ENCODE data around the gene CEP290.

CEP290 gene, protein sequence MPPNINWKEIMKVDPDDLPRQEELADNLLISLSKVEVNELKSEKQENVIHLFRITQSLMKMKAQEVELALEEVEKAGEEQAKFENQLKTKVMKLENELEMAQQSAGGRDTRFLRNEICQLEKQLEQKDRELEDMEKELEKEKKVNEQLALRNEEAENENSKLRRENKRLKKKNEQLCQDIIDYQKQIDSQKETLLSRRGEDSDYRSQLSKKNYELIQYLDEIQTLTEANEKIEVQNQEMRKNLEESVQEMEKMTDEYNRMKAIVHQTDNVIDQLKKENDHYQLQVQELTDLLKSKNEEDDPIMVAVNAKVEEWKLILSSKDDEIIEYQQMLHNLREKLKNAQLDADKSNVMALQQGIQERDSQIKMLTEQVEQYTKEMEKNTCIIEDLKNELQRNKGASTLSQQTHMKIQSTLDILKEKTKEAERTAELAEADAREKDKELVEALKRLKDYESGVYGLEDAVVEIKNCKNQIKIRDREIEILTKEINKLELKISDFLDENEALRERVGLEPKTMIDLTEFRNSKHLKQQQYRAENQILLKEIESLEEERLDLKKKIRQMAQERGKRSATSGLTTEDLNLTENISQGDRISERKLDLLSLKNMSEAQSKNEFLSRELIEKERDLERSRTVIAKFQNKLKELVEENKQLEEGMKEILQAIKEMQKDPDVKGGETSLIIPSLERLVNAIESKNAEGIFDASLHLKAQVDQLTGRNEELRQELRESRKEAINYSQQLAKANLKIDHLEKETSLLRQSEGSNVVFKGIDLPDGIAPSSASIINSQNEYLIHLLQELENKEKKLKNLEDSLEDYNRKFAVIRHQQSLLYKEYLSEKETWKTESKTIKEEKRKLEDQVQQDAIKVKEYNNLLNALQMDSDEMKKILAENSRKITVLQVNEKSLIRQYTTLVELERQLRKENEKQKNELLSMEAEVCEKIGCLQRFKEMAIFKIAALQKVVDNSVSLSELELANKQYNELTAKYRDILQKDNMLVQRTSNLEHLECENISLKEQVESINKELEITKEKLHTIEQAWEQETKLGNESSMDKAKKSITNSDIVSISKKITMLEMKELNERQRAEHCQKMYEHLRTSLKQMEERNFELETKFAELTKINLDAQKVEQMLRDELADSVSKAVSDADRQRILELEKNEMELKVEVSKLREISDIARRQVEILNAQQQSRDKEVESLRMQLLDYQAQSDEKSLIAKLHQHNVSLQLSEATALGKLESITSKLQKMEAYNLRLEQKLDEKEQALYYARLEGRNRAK (N-terminal part only)

DNA sequence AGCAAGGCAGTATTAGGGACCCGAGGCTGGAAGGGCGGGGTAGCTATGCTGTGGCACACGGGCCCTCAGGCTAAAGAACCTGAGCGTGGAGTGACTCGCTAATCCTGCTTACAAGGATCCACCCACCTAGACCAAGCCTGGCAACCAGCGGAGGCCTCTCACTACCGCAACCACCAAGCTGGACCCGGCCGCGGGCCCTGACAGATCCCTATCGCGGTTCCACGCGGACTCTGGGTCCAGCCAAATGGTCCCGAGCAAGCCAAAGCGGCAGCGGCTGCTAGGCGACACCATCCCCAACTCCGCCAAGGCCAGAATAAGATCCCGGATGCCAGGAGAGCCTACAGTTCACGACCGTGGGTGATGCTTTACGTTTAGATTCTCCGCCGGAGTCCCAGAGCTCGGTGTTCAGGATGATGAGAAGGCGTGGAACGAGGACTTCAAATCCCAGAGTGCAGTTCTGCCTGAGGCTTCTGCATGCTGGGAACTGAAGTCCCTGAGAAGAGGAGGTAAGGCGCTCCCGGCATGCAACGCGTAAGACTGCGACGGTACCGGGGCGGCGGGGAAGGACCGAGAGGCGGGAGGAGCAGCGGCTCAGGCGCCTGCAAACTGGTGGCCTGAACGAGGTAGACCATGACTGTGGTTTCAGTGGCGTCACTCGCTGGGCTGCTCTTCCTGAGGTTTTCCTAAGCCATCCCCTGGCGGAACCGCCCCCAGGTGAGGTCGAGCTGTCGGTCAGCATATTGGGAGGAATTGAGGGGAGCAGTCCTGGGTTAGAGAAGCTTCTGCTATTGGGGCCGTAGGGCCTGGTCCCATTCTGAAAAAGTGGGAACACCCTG, at the start of gene CEP290, which contains the start of gene TMTC3:
Gene CEP290 (minus strand): TSS at position 315 of the 836 bp plus-strand sequence. CDS start 781 bp downstream, outside the sequence.
Gene TMTC3 (plus strand): TSS at position 534 of the 836 bp plus-strand sequence. CDS start 6,009 bp downstream, outside the sequence.
- DNase-seq, result peak; percentile 97

DNA sequence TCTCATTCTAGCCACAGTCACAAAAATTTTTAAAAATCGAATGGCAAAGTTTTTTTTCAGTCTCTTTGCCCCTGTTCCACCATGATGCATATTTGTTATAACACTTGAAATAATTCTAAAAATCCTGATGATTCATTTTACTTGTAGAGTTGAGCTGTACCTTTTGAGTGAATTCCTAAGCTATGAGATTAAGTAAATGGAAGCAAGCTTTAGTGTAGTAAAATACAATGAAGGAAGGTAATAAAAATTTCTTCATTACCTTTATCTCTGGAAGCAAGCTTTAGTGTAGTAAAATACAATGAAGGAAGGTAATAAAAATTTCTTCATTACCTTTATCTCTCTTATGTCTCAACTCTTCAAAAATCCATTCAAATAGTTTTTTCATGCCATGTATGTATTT, 46.3 kb upstream of the CEP290 start:
- no peak for DNase-seq

DNA sequence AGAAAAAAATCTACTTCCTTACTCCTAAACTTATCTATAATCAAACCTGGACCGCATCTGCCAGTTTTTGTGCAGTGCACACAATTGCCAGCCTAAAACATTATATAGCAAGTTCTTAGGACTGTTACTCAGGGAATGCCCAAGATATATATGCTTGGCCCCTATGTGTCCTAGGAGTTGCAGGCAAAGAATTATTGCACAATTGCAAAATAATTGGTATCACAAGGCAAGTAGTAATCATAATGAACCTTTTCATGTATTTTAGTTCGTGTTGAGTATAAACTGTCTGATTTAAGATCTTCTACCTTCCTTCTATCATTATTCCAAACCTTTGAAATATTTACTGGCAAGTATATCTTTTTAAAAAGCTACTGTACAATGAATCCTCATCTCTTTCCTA, 45.7 kb upstream of the CEP290 start:
- DNase-seq, result no peak

DNA sequence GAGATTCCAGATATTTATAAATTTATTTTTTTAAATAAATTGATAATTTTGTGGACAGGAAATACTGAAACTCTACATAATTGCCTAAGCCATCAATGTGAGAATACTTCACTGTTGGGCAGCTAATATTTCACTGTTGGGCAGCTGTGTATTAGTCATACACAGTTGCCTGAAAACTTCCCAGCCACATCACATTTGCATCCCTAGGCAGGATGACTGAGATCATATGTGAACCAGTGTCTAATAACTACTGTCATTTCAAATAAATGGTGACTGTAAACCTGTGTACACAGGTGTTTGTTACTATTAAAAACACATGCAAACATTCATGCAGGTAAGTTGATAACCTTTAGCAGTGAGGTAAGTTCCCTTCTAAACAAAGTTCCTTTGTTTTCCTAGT, 44.1 kb upstream of the CEP290 start:
- no peak for DNase-seq

DNA sequence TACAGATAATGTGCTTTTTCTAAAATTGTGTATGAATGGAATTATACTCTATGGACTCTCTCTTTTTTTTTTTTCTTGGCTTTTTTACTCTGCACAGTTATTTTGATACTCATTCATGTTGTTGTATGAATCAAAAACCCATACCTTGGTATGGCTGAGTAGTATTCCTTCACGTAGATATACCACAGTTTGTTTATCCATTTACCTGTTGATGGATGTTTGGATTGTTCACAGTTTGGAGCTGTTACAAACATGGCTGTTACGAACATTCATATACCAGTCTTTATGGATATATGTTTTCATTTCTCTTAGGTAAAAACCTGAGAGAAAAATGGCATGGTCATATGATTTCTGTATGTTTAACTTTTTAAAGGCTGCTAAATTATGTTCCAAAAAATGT, 43.4 kb upstream of the CEP290 start:
- DNase-seq, result no peak

DNA sequence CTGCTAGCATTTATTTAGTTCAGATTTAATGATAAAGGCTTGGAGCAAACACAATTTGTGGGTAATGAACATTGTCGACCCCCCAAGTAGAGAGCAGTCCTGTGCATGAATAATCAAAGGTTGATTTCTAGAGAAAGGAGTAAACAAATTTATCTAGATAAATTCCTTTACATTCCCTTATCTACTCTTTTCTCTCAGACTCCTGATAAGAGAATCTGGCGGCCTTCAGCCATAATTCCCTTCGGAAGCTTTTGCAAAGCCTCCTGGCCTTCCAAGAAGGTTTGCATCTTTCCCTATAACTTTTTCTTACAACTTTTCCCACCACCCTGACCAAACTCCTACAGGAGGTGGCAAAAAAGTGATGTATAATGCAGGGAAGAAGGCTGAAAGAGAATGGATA, 42.3 kb upstream of the CEP290 start:
- DNase-seq, result no peak

DNA sequence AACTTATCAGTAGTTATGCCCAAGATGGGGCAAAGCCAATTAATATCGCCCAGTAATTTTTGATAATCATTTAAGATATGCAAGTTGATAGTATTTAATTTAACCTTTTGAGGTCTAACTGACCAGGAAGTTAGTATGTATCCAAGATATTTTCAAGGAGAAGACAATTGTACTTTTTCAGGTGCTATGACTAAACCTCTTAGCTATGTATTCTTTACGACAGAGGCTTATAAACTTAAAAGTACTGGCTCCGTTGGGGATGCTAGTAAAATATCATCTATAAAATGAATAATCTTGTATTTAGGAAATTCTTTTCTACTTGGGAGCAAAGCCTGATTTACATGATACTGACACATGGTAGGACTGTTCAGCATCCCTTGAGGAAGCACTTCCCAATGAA, 40.5 kb upstream of the CEP290 start:
- no peak for DNase-seq

DNA sequence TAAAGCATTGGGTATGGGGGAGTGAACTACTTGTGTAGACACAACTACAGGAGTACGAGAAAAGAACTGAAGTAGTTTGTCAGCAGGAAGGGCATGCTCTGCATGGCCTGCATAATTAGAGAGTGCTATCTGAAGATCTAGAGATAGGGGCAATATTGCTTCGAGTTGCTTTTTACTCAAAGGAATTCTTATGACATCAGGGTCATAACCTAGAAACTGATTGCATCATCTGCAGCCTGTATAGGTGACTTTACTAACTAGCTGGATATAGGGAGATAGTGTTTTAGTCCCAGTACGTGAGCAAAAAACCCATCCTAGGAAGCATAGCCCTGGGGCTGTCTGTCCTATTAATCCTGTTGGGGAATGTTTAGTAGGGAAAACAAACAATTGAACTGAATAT, 40.0 kb upstream of the CEP290 start:
- no peak for DNase-seq

DNA sequence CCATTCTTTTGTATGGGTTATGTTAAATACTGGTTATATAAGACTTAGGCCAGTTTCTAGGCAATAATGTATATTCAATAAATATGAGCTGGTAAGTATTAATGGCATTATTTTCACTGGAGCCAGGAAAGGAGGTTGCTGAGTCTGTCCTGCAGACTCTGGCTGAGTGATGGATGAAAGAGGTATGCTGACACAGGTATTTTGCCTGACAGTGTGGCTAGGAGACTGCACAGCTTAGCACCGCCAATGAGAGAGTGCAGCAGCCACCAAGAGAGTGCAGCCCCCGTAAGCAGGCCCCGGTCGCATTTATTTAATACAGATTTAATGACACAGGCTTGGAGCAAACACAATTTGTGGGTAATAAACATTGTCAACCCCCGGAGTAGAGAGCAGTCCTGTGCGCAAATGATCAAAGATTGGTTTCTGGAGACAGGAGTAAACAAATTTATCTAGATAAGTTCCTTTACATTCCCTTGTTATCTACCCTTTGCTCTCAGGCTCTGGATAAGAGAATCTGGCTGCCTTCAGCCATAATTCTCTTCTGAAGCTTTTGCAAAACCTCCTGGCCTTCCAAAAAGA, 37.6 kb upstream of the CEP290 start:
- DNase-seq, result no peak

DNA sequence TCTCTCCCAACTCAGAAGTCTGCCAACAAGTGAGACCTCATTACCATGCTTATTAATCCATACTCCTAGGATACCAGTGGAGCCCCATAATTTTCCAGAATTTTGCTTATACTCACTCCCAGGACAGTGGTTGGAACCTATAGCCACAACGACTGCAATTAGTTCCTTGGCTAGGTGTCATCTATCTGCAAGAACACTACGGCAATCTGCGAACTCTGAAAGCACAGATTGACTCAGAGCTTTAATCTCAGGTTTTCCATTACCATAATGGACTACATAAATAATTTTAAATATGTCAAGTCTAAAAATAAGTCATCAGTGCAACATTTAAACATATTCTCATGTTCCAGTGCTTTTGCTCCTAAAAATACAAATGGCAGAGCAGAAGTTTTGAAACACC, 33.7 kb upstream of the CEP290 start:
- no peak for DNase-seq

DNA sequence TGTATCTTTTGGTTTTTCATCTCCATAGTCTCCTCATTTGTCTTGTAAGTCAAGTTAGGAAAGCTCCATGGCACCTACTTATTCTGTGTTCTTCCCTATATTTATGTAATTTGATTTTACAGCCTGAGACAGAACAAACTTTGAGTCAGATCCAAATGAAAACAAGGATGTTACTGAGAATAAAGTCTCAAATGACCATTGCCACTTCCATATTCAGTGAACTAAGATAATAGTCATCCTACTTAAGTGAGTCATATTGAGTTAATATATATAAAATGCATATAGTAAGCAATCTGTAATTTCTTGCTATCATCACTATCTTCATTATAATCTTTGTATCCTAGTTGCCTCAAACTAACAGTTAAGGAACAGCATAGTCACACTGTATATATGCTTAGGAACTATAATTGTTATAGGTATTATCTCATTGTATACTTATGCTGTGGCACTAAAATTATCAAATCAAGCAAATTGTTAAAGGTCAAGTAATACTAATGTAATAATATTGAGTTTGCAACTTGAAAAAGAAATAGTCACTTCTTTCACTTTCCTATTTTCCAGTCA, 31.0 kb upstream of the CEP290 start:
- DNase-seq, result no peak

DNA sequence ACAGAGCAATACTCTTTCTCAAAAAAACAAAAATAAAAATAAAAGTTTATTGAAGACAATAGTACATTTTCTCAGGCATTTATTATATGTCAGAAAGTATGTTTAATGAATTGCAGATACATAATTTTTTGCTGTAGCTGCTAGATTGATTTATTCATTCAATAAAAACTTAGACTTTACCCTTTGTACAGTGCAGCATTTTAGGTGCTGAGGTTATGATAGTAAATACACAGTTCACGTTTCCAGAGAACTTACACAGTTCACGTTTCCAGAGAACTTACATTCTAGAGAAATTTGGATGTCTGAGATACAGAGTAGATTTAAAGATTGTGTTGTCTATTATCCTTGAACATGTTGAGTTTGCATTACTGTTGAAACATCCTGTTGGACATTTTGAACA, 25.5 kb upstream of the CEP290 start:
- no peak for DNase-seq

DNA sequence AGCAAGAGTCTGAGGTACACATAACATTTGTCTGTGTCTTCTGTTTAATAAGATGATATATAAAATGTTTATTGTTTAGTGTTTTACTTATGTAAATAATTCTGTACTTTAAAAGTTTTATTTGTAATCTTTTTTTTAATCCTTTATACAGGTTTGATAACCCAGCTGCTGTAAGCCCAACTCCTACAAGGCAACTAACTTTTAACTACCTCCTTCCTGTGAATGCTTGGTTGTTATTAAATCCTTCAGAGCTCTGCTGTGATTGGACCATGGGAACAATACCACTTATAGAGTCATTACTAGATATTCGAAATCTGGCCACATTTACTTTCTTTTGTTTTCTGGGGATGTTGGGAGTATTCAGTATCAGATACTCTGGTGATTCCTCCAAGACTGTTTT, 24.3 kb upstream of the CEP290 start:
- DNase-seq, result no peak

DNA sequence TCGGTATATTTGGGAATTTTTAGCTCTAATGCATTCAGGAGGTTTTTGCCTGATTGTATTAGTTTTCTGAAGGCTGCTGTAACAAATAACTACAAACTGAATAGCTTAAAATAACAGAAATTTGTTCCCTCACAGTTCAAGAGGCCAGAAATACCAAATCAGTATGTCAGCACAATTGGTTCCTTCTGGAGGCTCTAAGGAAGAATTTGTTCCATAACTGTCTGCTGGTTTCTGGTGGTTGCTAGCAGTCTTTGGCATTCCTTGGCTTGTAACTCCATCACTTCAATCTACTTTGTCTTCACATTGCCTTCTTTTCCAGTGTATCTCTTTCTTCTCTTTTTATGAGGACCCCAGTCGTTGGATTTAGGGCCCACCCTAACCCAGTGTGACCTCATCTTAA, 21.5 kb upstream of the CEP290 start:
- DNase-seq, result no peak

DNA sequence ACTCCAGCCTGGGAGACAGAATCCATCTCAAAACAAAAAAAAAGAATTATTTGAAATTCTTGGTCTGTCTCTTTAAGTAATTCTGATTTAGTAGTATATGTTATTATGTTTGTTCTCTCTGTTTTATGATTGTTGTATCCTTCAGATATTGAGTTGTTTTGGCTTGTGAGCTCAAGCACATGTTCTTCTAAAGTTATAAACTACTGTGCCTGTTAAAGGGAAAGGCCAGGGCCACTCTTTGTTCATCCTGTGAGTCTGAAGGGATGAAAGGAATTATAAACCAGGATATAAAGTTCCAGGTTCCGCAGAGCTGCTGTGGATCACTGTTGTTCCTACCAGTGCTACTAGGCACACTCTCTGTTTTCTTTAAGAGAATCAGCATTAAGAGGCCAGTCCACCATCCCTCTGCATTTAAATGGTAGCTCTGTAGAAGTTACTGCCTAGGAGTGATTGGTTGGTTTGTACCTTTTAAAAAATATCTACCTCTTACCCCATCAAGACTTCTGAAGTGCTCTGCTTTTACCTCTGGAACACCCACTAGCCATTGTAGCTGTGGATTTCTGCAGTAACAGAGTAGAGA, 14.3 kb upstream of the CEP290 start:
- no peak for DNase-seq

DNA sequence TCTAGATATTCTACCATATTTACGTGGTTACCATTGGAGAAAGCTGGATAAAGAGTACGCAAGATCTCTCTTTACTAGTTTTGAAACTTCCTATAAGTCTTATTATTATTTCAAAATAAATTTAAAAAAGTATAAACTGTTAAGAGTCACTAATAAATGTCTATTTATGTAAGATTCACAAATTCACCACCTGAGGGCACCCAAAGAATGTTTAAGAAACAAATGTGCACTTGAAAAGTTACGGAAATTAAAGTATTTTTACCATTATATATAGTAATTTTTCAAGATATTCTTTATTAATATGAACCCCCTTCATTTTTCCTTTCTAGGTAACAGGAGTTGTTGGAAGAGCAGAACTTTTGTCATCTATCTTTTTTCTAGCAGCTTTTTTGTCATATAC, 12.1 kb upstream of the CEP290 start:
- peak; percentile 1 for DNase-seq

DNA sequence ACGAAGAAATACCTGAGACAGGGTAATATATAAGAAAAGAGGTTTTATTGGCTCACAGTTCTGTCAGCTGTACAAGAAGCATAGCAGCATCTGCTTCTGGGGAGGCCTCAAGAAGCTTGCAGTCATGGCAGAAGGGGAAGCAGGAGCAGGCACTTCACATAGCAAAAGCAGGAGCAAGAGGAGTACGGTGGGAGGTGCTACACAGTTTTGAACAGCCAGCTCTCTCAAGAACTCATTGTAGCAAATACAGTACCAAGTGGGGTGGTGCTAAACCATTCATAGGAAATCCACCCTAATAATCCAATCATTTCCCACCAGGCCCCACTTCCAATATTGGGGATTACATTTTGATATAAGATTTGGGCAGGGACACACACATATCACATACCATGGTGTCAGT, 8.2 kb upstream of the CEP290 start:
- no peak for DNase-seq

DNA sequence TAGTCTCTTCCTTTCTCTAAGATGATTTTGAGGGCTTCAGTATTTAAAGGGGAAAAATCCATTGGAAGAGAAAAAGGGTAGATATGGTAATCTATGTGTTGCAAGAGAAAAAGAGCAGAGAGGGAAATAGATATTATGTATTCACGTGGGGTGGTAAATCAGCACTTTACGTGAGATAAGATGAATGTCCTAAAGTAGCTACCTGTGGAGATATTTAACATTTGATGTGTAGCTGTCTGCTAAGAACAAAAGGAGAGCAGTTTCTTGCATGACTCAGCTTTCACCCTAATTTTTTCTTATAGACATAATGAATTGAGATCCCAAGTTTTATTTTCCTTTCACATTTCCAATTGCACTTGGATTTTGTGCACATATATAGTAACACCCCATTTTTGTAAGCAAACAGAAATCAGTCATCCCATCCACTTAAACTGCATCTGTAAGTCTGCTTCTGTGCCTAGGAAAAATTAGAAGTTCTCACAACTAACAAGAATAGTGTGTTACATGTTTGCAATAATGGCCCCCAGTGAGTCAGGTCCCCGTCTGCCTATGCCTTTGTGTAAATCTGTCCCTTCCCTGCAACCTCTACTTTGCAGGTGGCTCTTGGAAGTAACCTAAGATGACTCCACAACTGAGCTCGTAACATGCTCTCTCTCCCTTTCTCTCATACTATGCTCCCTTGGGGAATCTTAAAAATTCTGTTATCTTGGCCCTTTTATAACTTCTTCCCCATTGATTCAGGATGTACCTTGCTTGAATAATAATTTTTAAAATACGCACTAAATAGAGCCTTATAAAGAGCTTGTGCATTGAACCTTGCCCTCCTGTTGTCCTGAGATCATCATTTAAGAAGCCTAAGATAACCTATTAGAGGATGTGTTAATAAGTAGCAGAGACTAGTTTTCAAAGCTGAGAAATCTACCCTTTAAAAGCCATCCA, 3.9 kb upstream of the CEP290 start:
- DNase-seq, result no peak

DNA sequence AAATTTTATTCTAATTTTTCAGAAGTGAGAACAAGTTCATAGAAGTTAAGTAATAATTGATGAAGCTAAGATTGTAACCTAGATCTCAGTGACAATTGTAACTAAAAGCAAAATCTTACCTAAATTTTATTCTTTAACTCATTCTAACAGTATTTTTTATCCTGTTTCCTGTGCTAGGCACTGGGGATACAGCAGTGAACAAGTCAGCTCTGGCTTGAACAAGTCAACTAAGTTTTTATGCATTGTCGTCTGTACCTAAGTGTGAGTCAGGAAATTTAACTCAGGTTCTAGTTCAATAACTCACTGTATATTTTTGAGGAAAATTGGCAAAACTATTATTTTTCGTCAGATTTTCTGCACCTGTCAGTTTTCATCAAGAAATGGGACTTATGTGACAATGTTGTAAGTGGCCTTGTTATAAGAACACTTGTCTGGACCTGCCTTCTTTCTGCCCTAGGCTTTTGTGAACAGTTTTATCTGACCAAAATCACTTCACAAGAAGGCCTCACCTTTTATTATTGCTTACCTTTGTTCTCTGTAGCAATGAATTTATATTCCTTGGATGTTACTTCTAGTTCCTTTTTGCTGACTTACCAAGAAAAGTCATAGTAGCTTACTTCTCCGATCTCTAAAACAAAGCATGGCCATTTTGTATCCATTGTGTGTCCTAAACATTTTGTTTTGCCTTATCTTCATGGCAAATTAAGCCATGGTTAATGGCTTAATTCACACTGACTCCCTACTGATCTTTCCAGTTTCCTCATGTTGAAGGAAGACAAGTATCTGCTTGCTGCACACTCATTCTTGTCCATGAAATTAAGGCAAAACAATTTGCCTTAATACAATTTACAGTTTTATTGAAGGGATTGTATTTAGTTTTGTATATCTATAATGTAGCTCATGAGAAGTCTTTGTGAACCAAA, 2.9 kb upstream of the CEP290 start:
- DNase-seq, result no peak

Data from NCI-H1092 (cell line).